ENCODE measurements around the gene PDS5A. TPM values are rescaled to one million over a fixed set of nuclear protein-coding genes. Genes with fewer than 3 reads are reported as not detected.
"Not testable (repeated sequence)": the region's sequence is repeated elsewhere in the genome, so short reads cannot be mapped to it uniquely, and the experiment has no call there.

The PDS5A gene
- total and polyA plus RNA-seq, 7 donors = 14.2 to 34.0 (median 29.2) TPM

DNA sequence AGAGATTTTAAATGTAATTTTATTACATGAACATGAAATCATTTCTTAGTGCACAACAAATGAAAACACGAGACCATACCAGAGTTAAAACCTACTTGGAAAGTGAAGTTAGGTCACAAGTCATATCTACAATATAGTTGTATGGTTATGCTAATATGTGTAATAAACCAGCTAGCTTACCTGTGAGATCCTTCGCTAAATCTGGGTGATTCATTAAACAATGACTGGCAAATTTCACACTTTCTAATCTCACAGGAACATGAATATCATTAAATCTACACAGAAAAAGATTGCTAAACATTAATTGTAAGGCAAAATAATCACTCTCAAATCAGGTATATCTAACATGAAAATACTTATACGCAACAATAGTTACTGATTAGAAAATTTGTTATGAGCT, 67.6 kb downstream of the PDS5A start:
- Histone ChIP-seq H3K36me3 (ENCODE audit: insufficient read depth in 1 of 2, low read depth in 1 of 2) (peaks cover 0 to 77% of the 10 kb centered on the region in 2 donors), H3K9me3 (no peaks in the 10 kb centered on the region), H3K27me3 (ENCODE audit: insufficient read depth in 3 of 3, low read length in 2 of 3) (no peaks in the 10 kb centered on the region), H3K4me3 (no peak overlapping the region), H3K4me1 (no peaks in the 10 kb centered on the region), H3K27ac (no peak overlapping the region)
- DNase-seq = no peak
- no peak for ATAC-seq
- TF ChIP-seq, protein P1, sequence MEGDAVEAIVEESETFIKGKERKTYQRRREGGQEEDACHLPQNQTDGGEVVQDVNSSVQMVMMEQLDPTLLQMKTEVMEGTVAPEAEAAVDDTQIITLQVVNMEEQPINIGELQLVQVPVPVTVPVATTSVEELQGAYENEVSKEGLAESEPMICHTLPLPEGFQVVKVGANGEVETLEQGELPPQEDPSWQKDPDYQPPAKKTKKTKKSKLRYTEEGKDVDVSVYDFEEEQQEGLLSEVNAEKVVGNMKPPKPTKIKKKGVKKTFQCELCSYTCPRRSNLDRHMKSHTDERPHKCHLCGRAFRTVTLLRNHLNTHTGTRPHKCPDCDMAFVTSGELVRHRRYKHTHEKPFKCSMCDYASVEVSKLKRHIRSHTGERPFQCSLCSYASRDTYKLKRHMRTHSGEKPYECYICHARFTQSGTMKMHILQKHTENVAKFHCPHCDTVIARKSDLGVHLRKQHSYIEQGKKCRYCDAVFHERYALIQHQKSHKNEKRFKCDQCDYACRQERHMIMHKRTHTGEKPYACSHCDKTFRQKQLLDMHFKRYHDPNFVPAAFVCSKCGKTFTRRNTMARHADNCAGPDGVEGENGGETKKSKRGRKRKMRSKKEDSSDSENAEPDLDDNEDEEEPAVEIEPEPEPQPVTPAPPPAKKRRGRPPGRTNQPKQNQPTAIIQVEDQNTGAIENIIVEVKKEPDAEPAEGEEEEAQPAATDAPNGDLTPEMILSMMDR (IDR thresholded peaks at IDR 0.05) = no peak
- 92 to 97% (median 96%) methylated on average over 3 of the region's 3 CpGs for WGBS, 3 donors
- intact Hi-C loops (cut with DNase I) = loop anchor here (10.0 kb wide), 2 partner anchors 65 to 355 kb away; partner anchors contain the start of gene PDS5A (in 1 of the 2)

DNA sequence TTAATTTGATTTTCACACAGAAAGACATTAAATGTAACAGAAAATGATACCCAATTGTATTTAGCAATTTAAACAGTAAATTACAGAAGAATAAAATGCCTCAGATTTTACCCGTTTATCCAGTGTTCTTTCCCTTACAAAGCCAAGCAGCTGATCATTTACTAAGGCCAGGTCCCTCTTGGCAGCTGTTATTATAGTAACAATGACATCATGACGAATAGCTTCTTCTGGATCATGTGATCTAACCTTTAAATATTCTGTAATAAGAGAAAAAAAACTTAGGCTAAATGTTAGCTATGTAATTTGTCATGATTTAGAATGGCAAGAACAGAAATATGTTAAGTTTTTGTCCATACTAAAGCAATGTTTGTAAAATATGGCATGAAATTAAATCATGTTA, 69.4 kb downstream of the PDS5A start:
- no peak for ATAC-seq

DNA sequence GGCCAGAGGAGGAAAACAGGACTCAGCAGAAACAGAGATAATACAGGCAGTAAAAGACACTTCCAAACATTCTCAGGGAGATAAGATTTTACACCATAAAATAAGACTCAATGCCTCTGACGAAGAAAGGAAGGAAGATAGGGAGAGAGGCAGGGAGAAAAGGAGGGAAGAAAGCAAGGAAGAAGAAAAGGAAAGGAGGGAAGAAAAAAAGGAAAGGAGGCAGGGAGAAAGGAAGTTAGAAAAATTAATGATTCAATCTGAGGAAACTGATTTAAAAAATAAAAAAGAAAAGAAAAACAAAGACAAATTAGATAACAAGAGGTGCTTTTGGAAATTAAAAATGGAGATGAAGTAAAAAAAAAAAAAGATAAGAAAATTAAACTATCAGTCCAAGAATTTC, 72.1 kb downstream of the PDS5A start:
- no peaks in the 10 kb centered on the region for H3K9me3 ChIP-seq
- ATAC-seq = no peak
- H3K27ac ChIP-seq = no peak overlapping the region
- 88 to 94% (median 92%) methylated on average over 1 of the region's 1 CpG for WGBS, 3 donors
- intact Hi-C loops (cut with DNase I) = no loop called here
- H3K27me3 ChIP-seq (ENCODE audit: insufficient read depth in 3 of 3, low read length in 2 of 3) = no peaks in the 10 kb centered on the region
- TF ChIP-seq, protein P1 (IDR thresholded peaks at IDR 0.05) = no peak
- no peaks in the 10 kb centered on the region for H3K4me1 ChIP-seq
- H3K36me3 ChIP-seq (ENCODE audit: insufficient read depth in 1 of 2, low read depth in 1 of 2) = peaks cover 0 to 71% of the 10 kb centered on the region in 2 donors
- no peak overlapping the region for H3K4me3 ChIP-seq
- DNase-seq = no peak

More for the DNA sequence above, 69.4 kb downstream of the PDS5A start:
- intact Hi-C loops (cut with DNase I) = no loop called here
- peaks cover 0 to 71% of the 10 kb centered on the region in 2 donors for H3K36me3 ChIP-seq (ENCODE audit: insufficient read depth in 1 of 2, low read depth in 1 of 2)
- 28 to 46% (median 37%) methylated on average over 2 of the region's 2 CpGs for WGBS, 3 donors
- H3K9me3 ChIP-seq = no peaks in the 10 kb centered on the region
- no peak for DNase-seq
- TF ChIP-seq, protein P1 (IDR thresholded peaks at IDR 0.05) = no peak
- no peak overlapping the region for H3K4me3 ChIP-seq
- no peaks in the 10 kb centered on the region for H3K27me3 ChIP-seq (ENCODE audit: insufficient read depth in 3 of 3, low read length in 2 of 3)
- no peaks in the 10 kb centered on the region for H3K4me1 ChIP-seq
- H3K27ac ChIP-seq = no peak overlapping the region

DNA sequence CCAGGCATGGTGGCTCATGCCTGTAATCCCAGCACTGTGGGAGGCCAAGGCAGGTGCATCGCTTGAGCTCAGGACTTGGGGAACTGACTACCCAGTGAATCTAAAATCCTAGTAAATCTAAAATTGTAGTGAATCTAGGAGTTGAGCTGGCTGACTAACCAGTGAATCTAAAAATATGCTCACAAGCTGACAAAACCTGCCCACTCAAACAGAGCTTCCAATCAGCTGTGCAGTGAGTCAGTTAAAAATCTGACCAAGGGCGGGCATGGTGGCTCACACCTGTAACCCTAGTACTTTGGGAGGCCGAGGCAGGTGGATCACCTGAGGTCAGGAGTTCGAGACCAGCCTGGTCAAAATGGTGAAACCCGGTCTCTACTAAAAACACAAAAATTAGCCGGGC, 72.7 kb downstream of the PDS5A start:
- peaks cover 0 to 71% of the 10 kb centered on the region in 2 donors for H3K36me3 ChIP-seq (ENCODE audit: insufficient read depth in 1 of 2, low read depth in 1 of 2)
- intact Hi-C loops (cut with DNase I); H3K4me3 ChIP-seq; H3K27ac ChIP-seq; H3K9me3 ChIP-seq; ATAC-seq; H3K4me1 ChIP-seq; H3K27me3 ChIP-seq (ENCODE audit: insufficient read depth in 3 of 3, low read length in 2 of 3); DNase-seq: not testable (repeated sequence)
- WGBS, 3 donors = 90 to 97% (median 97%) methylated on average over 6 of the region's 6 CpGs

DNA sequence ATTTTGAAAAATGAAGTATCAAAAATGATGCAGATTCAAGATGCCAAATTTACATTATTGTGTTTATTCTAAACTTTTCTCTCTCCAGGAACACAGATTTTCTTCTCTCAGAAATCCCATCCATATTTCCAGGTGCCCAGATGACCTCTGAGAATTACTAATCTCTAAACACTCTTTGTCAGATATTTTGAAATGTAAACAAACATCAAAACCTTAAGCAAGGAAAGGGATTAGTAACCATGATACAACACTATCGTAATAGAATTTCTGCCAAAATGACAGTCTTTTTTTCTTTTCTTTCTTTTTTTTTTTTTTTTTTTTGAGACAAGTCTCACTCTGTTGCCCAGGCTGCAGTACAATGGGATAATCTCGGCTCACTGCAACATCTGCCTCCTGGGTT, 76.7 kb downstream of the PDS5A start:
- Histone ChIP-seq H3K4me1 (no peaks in the 10 kb centered on the region), H3K27me3 (ENCODE audit: insufficient read depth in 3 of 3, low read length in 2 of 3) (no peaks in the 10 kb centered on the region), H3K36me3 (ENCODE audit: insufficient read depth in 1 of 2, low read depth in 1 of 2) (peaks cover 2 to 83% of the 10 kb centered on the region in 2 donors), H3K4me3 (no peak overlapping the region), H3K9me3 (no peaks in the 10 kb centered on the region), H3K27ac (no peak overlapping the region)
- WGBS, 3 donors = 75 to 96% (median 95%) methylated on average over 2 of the region's 2 CpGs
- no peak for ATAC-seq
- TF ChIP-seq, protein P1 (IDR thresholded peaks at IDR 0.05) = no peak
- no peak for DNase-seq
- intact Hi-C loops (cut with DNase I) = no loop called here
